Spleen (tissue), 7 donors: Measurements from ENCODE around the gene BIN1.

Experiments used
- CTCF ChIP-seq, 11 experiments: fragments of 200-600 bp in 7 of 11; fragments of 450-650 bp in 4 of 11; sonication (generic) in 4 of 11; IDR thresholded peaks in 8 of 11; conservative IDR thresholded peaks in 3 of 11; 1 replicate in 7 of 11; 2 replicates in 4 of 11; pipeline versions ENCODE4 v1.4.0 to v1.8.0; 2016 to 2021; ENCODE audit warnings: antibody characterized with exemption in 11 of 11, inconsistent platforms in 4 of 11, mild to moderate bottlenecking in 1 of 11
- POLR2A ChIP-seq, 3 donors: fragments of 450-650 bp; IDR thresholded peaks; one replicate each; pipeline ENCODE4 v1.5.1; 2017; ENCODE audit warnings: antibody characterized with exemption in 3 of 3, mild to moderate bottlenecking in 1 of 3
- donor health status: DM: no; HTN: no; CAD: no; lungs with moderate emphysema.
- donor health status: DM: no; HTN: no; CAD: no.
- donor health status: DM: no; HTN: no; CAD: no.

GRCh38 chr2:127014224-127014623, 92.7 kb downstream of the BIN1 start:
- TF ChIP-seq CTCF (IDR thresholded peaks at IDR 0.05 in 8 of 11, conservative IDR thresholded peaks at IDR 0.05 in 3 of 11) (no peak), POLR2A (IDR thresholded peaks at IDR 0.05) (no peak)
